SK-N-SH (cell line): ENCODE data around the gene MED8. TPM values are rescaled to one million over a fixed set of nuclear protein-coding genes. Genes with fewer than 3 reads are reported as not detected.

Source experiments
- CTCF ChIA-PET: fragments of 300-600, 350-600 bp; formaldehyde crosslinking; extraction: SDS; loops from one replicate; lab custom pipeline; 2021; lab: Yijun Ruan, JAX
- POLR2A ChIA-PET: fragments of 350-600 bp; sonication (Branson Sonifier 250); formaldehyde crosslinking; extraction: SDS; loops from one replicate; lab custom pipeline; 2020; ENCODE audit warnings: antibody characterized with exemption, inconsistent platforms; lab: Yijun Ruan, JAX
- DNase-seq: peaks from one replicate; pipeline ENCODE4 v3.0.0; 2012
- H2AFZ ChIP-seq: fragments of 200-600 bp; sonication (generic); 2 replicates; pipeline ENCODE4 v1.8.1; 2016; ENCODE audit warnings: antibody characterized with exemption, mild to moderate bottlenecking, low read depth
- H3F3A ChIP-seq: fragments of 200-600 bp; sonication (generic); replicated peaks from 2 replicates; pipeline ENCODE3; 2016; ENCODE audit warnings: antibody characterized with exemption, mild to moderate bottlenecking; ENCODE audit not compliant: insufficient read depth
- H3K27ac ChIP-seq, 2 experiments: fragments of 200-500 bp in 1 of 2; fragments of 200-600 bp in 1 of 2; sonication (Bioruptor generic) in 1 of 2; sonication (generic), shearing (Covaris generic) in 1 of 2; 2 replicates each; pipeline versions ENCODE4 v1.5.1 to v1.6.1; 2014 to 2016; ENCODE audit warnings: low read depth in 2 of 2, inconsistent platforms in 1 of 2, low read length in 1 of 2, mild to moderate bottlenecking in 1 of 2, mixed read lengths in 1 of 2
- H3K27me3 ChIP-seq: fragments of 200-600 bp; sonication (generic), shearing (Covaris generic); 2 replicates; pipeline ENCODE4 v1.6.1; 2016; ENCODE audit warnings: mixed run types; ENCODE audit not compliant: insufficient read depth
- H3K36me3 ChIP-seq, 2 experiments: fragments of 200-500 bp in 1 of 2; fragments of 200-600 bp in 1 of 2; sonication (Bioruptor generic) in 1 of 2; sonication (generic) in 1 of 2; replicated peaks in 1 of 2; 2 replicates each; pipeline versions ENCODE3 to v1.5.1; 2014 to 2016; ENCODE audit warnings: low read length in 1 of 2, mild to moderate bottlenecking in 1 of 2; ENCODE audit not compliant: insufficient read depth in 2 of 2, control insufficient read depth in 1 of 2
- H3K4me1 ChIP-seq, 2 experiments: fragments of 200-500 bp in 1 of 2; fragments of 200-600 bp in 1 of 2; sonication (Bioruptor generic) in 1 of 2; sonication (generic), shearing (Covaris generic) in 1 of 2; 2 replicates each; pipeline versions ENCODE4 v1.5.1 to v1.6.1; 2014 to 2016; ENCODE audit warnings: low read depth in 1 of 2, low read length in 1 of 2, mixed run types in 1 of 2; ENCODE audit not compliant: insufficient read depth in 2 of 2, control insufficient read depth in 1 of 2
- H3K4me2 ChIP-seq: fragments of 200-600 bp; sonication (generic), shearing (Covaris generic); 2 replicates; pipeline ENCODE4 v1.6.1; 2017; ENCODE audit warnings: mixed run types
- H3K4me3 ChIP-seq, 2 experiments: fragments of 200-500 bp in 1 of 2; fragments of 200-600 bp in 1 of 2; sonication (Bioruptor generic) in 1 of 2; sonication (generic), shearing (Covaris generic) in 1 of 2; 2 replicates each; pipeline versions ENCODE4 v1.5.1 to v1.8.1; 2014 to 2016; ENCODE audit warnings: low read depth in 2 of 2, inconsistent platforms in 1 of 2, low read length in 1 of 2, mild to moderate bottlenecking in 1 of 2, mixed read lengths in 1 of 2, moderate library complexity in 1 of 2
- H3K79me2 ChIP-seq: fragments of 200-600 bp; sonication (generic); 2 replicates; pipeline ENCODE4 v1.8.1; 2017; ENCODE audit warnings: mild to moderate bottlenecking; ENCODE audit not compliant: insufficient read depth
- H3K9ac ChIP-seq: fragments of 200-600 bp; sonication (generic); 2 replicates; pipeline ENCODE4 v1.6.1; 2017; ENCODE audit warnings: mixed run types
- H3K9me2 ChIP-seq: fragments of 200-600 bp; sonication (generic); 2 replicates; pipeline ENCODE4 v1.6.1; 2017; ENCODE audit warnings: mixed run types
- H3K9me3 ChIP-seq: fragments of 200-600 bp; sonication (generic); 2 replicates; pipeline ENCODE4 v1.6.1; 2017; ENCODE audit warnings: mixed run types, mild to moderate bottlenecking, moderate library complexity
- H4K20me1 ChIP-seq: fragments of 200-600 bp; sonication (generic); 2 replicates; pipeline ENCODE4 v1.6.1; 2017; ENCODE audit warnings: mild to moderate bottlenecking, mixed run types; ENCODE audit not compliant: insufficient read depth
- CHD2 ChIP-seq: fragments of 150-350 bp; IDR thresholded peaks from 2 replicates; pipeline ENCODE4 v1.6.1; 2018; ENCODE audit warnings: low read length; ENCODE audit not compliant: partially characterized antibody
- CTCF ChIP-seq: fragments of 200-600 bp; sonication (generic); IDR thresholded peaks from 2 replicates; pipeline ENCODE4 v1.6.1; 2017; ENCODE audit warnings: antibody characterized with exemption, mild to moderate bottlenecking, moderate library complexity
- ELF1 ChIP-seq: IDR thresholded peaks from 2 replicates; pipeline ENCODE4 v1.4.0; 2012
- EP300 ChIP-seq, 2 experiments: IDR thresholded peaks; 2 replicates each; pipeline versions ENCODE4 v1.4.0 to v1.6.1; 2012; ENCODE audit warnings: borderline replicate concordance in 1 of 2, low read depth in 1 of 2, low read length in 1 of 2
- EZH2phosphoT487 ChIP-seq: fragments of 200-600 bp; sonication (generic); IDR thresholded peaks from 2 replicates; pipeline ENCODE4 v1.6.1; 2017; ENCODE audit warnings: low read depth, mixed run types, mild to moderate bottlenecking, antibody characterized with exemption, moderate library complexity, borderline replicate concordance
- FOSL2 ChIP-seq: IDR thresholded peaks from 2 replicates; pipeline ENCODE4 v1.4.0; 2012; ENCODE audit warnings: low read depth, mild to moderate bottlenecking, moderate library complexity, borderline replicate concordance
- IRF3 ChIP-seq: fragments of 150-350 bp; IDR thresholded peaks from 2 replicates; pipeline ENCODE4 v1.6.1; 2016; ENCODE audit warnings: mild to moderate bottlenecking, low read depth, low read length
- JUND ChIP-seq: IDR thresholded peaks from 2 replicates; pipeline ENCODE4 v1.4.0; 2012
- MXI1 ChIP-seq: IDR thresholded peaks from 2 replicates; pipeline ENCODE4 v1.6.1; 2012; ENCODE audit warnings: mild to moderate bottlenecking, low read depth, low read length, improper control_type of control experiment
- PBX3 ChIP-seq: IDR thresholded peaks from 2 replicates; pipeline ENCODE4; 2012
- RAD21 ChIP-seq: IDR thresholded peaks from 2 replicates; pipeline ENCODE4 v1.6.1; 2012; ENCODE audit warnings: mild to moderate bottlenecking, low read length
- REST ChIP-seq: IDR thresholded peaks from 2 replicates; pipeline ENCODE4 v1.6.1; 2012; ENCODE audit warnings: mild to moderate bottlenecking, low read depth, low read length, moderate library complexity
- RXRA ChIP-seq: IDR thresholded peaks from 2 replicates; pipeline ENCODE4 v1.4.0; 2012; ENCODE audit warnings: low read depth, mild to moderate bottlenecking, borderline replicate concordance
- SIN3A ChIP-seq: IDR thresholded peaks from 2 replicates; pipeline ENCODE4 v1.6.1; 2012; ENCODE audit warnings: low read depth, mild to moderate bottlenecking, low read length, moderate library complexity, borderline replicate concordance
- TAF1 ChIP-seq: IDR thresholded peaks from 2 replicates; pipeline ENCODE4 v1.6.1; 2012; ENCODE audit warnings: low read depth, mild to moderate bottlenecking, low read length, moderate library complexity, borderline replicate concordance
- TCF12 ChIP-seq: IDR thresholded peaks from 2 replicates; pipeline ENCODE4 v1.4.0; 2012
- TEAD4 ChIP-seq: IDR thresholded peaks from 2 replicates; pipeline ENCODE4 v1.4.0; 2012; ENCODE audit warnings: mild to moderate bottlenecking, borderline replicate concordance; ENCODE audit not compliant: insufficient read depth
- USF1 ChIP-seq: IDR thresholded peaks from 2 replicates; pipeline ENCODE4 v1.4.0; 2012; ENCODE audit warnings: low read depth, borderline replicate concordance
- YY1 ChIP-seq: IDR thresholded peaks from 2 replicates; pipeline ENCODE4 v1.4.0; 2012; ENCODE audit warnings: low read depth, mild to moderate bottlenecking
- ZBTB33 ChIP-seq: IDR thresholded peaks from 2 replicates; pipeline ENCODE4 v1.4.0; 2012; ENCODE audit warnings: low read depth, borderline replicate concordance
- WGBS: methylation state at CpG from one replicate; pipeline ENCODE4 v1.1.6; 2017; ENCODE audit warnings: low lambda C conversion rate; 5-methylcytosine and 5-hydroxymethylcytosine counted together
- polyA plus RNA-seq, 3 experiments: library from polyadenylated mRNA; depleted of rRNA; stranded (reverse); fragments of >200 nt; gene quantifications; 2 replicates each; pipeline ENCODE4 v1.2.3, GENCODE V29; 2012

The MED8 gene
- polyA plus RNA-seq, 1 of the 3 experiments (the other 2 are of a cell fraction) = 33.7 TPM

- TF ChIP-seq TCF12 = no peak
- TF ChIP-seq JUND = no peak
- no peak for TF ChIP-seq RAD21
- no peak for TF ChIP-seq EP300 (IDR thresholded peaks at IDR 0.05; ENCODE audit: borderline replicate concordance in 1 of 2, low read depth in 1 of 2, low read length in 1 of 2)
- TF ChIP-seq ELF1 = no peak
- no peak for TF ChIP-seq ZBTB33
- TF ChIP-seq SIN3A = no peak
- no peak for TF ChIP-seq RXRA
- TF ChIP-seq PBX3 = no peak
- no peak for TF ChIP-seq CTCF
- no peak for TF ChIP-seq MXI1
- TF ChIP-seq CHD2 = no peak
- TF ChIP-seq TAF1 = no peak
- TF ChIP-seq YY1 = no peak
- no peak for TF ChIP-seq USF1
- no peak for TF ChIP-seq FOSL2
- TF ChIP-seq TEAD4 = no peak
- no peak for TF ChIP-seq EZH2phosphoT487
- no peak for TF ChIP-seq IRF3
- TF ChIP-seq REST = no peak
- TF ChIP-seq, all 33 proteins: peak for 0
- Histone ChIP-seq H3K4me2 (no peak overlapping the region), H3K4me1 (peaks cover 0 to 2% of the 10 kb centered on the region in 2 experiments; a peak in 1 of 4 replicates), H4K20me1 (no peaks in the 10 kb centered on the region), H3K9me3 (no peaks in the 10 kb centered on the region), H3K9ac (no peak overlapping the region), H3K9me2 (no peaks in the 10 kb centered on the region), H3K79me2 (no peaks in the 10 kb centered on the region), H3K27ac (no peak overlapping the region), H2AFZ (no peak overlapping the region), H3K4me3 (no peak overlapping the region), H3K27me3 (no peaks in the 10 kb centered on the region; the same call in 1 of the 2 replicates), H3F3A (no peaks in the 10 kb centered on the region), H3K36me3 (no peaks in the 10 kb centered on the region)
- no peak for DNase-seq
- CTCF ChIA-PET = no interaction called here
- 59% methylated on average over 6 of the region's 6 CpGs for WGBS
- POLR2A ChIA-PET = interaction anchor here (1.2 kb wide), 1 partner anchor 9 kb away, joined by 3 read pairs; no protein-coding TSS in a partner anchor
Observed at GRCh38 chr1:43339584-43340232, 49.9 kb downstream of the MED8 start.
